ENCODE measurements around the gene PROSER2.

- no peak for TF ChIP-seq MCM7 (IDR thresholded peaks at IDR 0.05)
- TF ChIP-seq TOE1 (IDR thresholded peaks at IDR 0.05; ENCODE audit: borderline replicate concordance) = no peak
- TF ChIP-seq TOE1 (CRISPR knock-in tag; IDR thresholded peaks at IDR 0.05; ENCODE audit: borderline replicate concordance, low read depth) = no peak
- no peak for TF ChIP-seq SIN3A (IDR thresholded peaks at IDR 0.05; ENCODE audit: borderline replicate concordance in 2 of 2, control insufficient read depth in 1 of 2, low read depth in 2 of 2, low read length in 2 of 2)
- no peak for TF ChIP-seq ZMIZ1 (IDR thresholded peaks at IDR 0.05; ENCODE audit: low read depth in 2 of 2, low read length in 2 of 2)
- no peak for TF ChIP-seq CCNT2 (IDR thresholded peaks at IDR 0.05; ENCODE audit: borderline replicate concordance, extremely low read depth, insufficient read length, low read depth, low read length)
- TF ChIP-seq CTCF (IDR thresholded peaks at IDR 0.05 in 2 of 3, conservative IDR thresholded peaks at IDR 0.05 in 1 of 3; ENCODE audit: insufficient read depth in 2 of 3, low read depth in 1 of 3, low read length in 3 of 3) = no peak
- no peak for TF ChIP-seq SMC3 (conservative IDR thresholded peaks at IDR 0.05; ENCODE audit: insufficient read depth, low read depth, low read length)
- no peak for TF ChIP-seq ZHX1 (conservative IDR thresholded peaks at IDR 0.05; ENCODE audit: low read length)
- no peak for TF ChIP-seq ZNF316 (IDR thresholded peaks at IDR 0.05)
- TF ChIP-seq ZNF785 (CRISPR knock-in tag; IDR thresholded peaks at IDR 0.05) = no peak
- no peak for TF ChIP-seq POLR2A (conservative IDR thresholded peaks at IDR 0.05)
- TF ChIP-seq STAT5B (CRISPR knock-in tag; IDR thresholded peaks at IDR 0.05) = no peak
- no peak for TF ChIP-seq MYC (IDR thresholded peaks at IDR 0.05; ENCODE audit: low read depth, low read length)
- TF ChIP-seq MYC (CRISPR knock-in tag; IDR thresholded peaks at IDR 0.05; ENCODE audit: borderline replicate concordance, low read depth) = no peak
These were observed 28.6 kb upstream of the PROSER2 start for GRCh38 chr10:11794566-11794965.
